ENCODE data around the gene PAWR.
"Not testable (repeated sequence)": the region's sequence is repeated elsewhere in the genome, so short reads cannot be mapped to it uniquely, and the experiment has no call there.

The PAWR gene

DNA sequence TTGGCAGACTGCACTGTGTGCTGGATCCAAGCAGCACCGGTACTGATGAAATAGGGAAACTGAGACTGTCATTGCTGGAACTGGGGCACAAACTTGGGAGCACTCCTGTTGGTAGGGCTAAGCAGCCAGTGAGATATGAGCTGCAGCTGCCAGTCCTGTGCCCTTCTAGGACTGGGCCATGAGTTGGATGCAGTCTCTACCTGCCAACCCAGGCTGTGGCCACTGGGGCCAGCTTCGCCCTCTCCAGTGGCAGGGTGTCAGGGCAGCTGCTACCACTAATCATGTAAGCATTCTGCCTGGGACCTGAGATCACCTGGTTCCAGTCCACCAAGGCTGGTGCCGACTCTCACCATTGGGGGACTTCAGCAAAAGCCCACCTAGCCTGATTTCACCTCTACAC, 121.1 kb downstream of the PAWR start:
- H3K36me3 ChIP-seq (ENCODE audit: control insufficient read depth in 5 of 5, insufficient read depth in 5 of 5, low read length in 5 of 5): peaks cover 0 to 7% (median 3%) of the 10 kb centered on the region in 5 donors
- H3K27ac ChIP-seq (ENCODE audit: low read depth, low read length): no peak overlapping the region
- H3K4me1 ChIP-seq (ENCODE audit: control insufficient read depth in 5 of 5, insufficient read depth in 5 of 5, low read length in 5 of 5): peaks cover 0 to 10% (median 1%) of the 10 kb centered on the region in 5 donors
- H3K4me3 ChIP-seq (ENCODE audit: low read depth in 1 of 5, low read length in 5 of 5): no peak overlapping the region
- peaks cover 0 to 19% (median 8%) of the 10 kb centered on the region in 5 donors for H3K9me3 ChIP-seq (ENCODE audit: control insufficient read depth in 5 of 5, low read length in 5 of 5)
- no peak overlapping the region for H3K9ac ChIP-seq (ENCODE audit: low read length in 5 of 5)
- no peaks in the 10 kb centered on the region for H3K27me3 ChIP-seq (ENCODE audit: control insufficient read depth in 5 of 5, insufficient read depth in 4 of 5, low read length in 5 of 5)

DNA sequence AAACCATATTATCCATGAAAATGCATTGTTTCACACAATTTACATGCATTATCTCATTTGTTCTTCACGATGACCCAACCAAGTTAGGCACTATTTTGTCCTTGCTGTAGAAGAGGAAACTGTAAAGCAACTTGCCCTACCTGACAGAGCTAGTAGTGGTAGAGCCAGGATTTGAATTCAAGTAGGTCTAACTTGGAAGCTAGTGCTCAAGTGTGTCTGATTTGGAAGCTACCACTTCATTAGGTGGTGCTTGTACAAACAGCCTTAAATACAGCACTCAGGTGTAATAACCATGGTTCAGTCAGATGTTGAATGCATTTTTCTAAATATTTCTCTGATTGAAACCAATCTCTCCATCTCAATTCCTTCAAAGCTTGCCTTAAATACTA, 123.6 kb downstream of the PAWR start:
- Histone ChIP-seq H3K27ac (ENCODE audit: low read depth, low read length) (no peak overlapping the region), H3K27me3 (ENCODE audit: control insufficient read depth in 5 of 5, insufficient read depth in 4 of 5, low read length in 5 of 5) (no peaks in the 10 kb centered on the region), H3K4me1 (ENCODE audit: control insufficient read depth in 5 of 5, insufficient read depth in 5 of 5, low read length in 5 of 5) (peaks cover 0 to 10% (median 1%) of the 10 kb centered on the region in 5 donors), H3K9me3 (ENCODE audit: control insufficient read depth in 5 of 5, low read length in 5 of 5) (peaks cover 0 to 4% (median 0%) of the 10 kb centered on the region in 5 donors), H3K9ac (ENCODE audit: low read length in 5 of 5) (no peak overlapping the region), H3K4me3 (ENCODE audit: low read depth in 1 of 5, low read length in 5 of 5) (no peak overlapping the region), H3K36me3 (ENCODE audit: control insufficient read depth in 5 of 5, insufficient read depth in 5 of 5, low read length in 5 of 5) (peaks cover 0 to 3% (median 0%) of the 10 kb centered on the region in 5 donors)

- Histone ChIP-seq H3K4me1 (ENCODE audit: control insufficient read depth in 5 of 5, insufficient read depth in 5 of 5, low read length in 5 of 5) (peaks cover 0 to 10% (median 1%) of the 10 kb centered on the region in 5 donors), H3K27me3 (ENCODE audit: control insufficient read depth in 5 of 5, insufficient read depth in 4 of 5, low read length in 5 of 5) (no peaks in the 10 kb centered on the region)
These were observed 124.2 kb downstream of the PAWR start for GRCh38 chr12:79566452-79567174.

GRCh38 chr12:79564727-79565350, 125.9 kb downstream of the PAWR start:
- H3K9me3 ChIP-seq (ENCODE audit: control insufficient read depth in 5 of 5, low read length in 5 of 5): peaks cover 0 to 12% (median 0%) of the 10 kb centered on the region in 5 donors
- H3K4me1 ChIP-seq (ENCODE audit: control insufficient read depth in 5 of 5, insufficient read depth in 5 of 5, low read length in 5 of 5): peaks cover 0 to 12% (median 3%) of the 10 kb centered on the region in 5 donors
- H3K9ac ChIP-seq (ENCODE audit: low read length in 5 of 5); H3K36me3 ChIP-seq (ENCODE audit: control insufficient read depth in 5 of 5, insufficient read depth in 5 of 5, low read length in 5 of 5); H3K27me3 ChIP-seq (ENCODE audit: control insufficient read depth in 5 of 5, insufficient read depth in 4 of 5, low read length in 5 of 5); H3K4me3 ChIP-seq (ENCODE audit: low read depth in 1 of 5, low read length in 5 of 5); H3K27ac ChIP-seq (ENCODE audit: low read depth, low read length): not testable (repeated sequence)

More at GRCh38 chr12:79566452-79567174, 124.2 kb downstream of the PAWR start:
- Histone ChIP-seq H3K36me3 (ENCODE audit: control insufficient read depth in 5 of 5, insufficient read depth in 5 of 5, low read length in 5 of 5) (peaks cover 0 to 3% (median 0%) of the 10 kb centered on the region in 5 donors), H3K9me3 (ENCODE audit: control insufficient read depth in 5 of 5, low read length in 5 of 5) (peaks cover 0 to 7% (median 0%) of the 10 kb centered on the region in 5 donors), H3K4me3 (ENCODE audit: low read depth in 1 of 5, low read length in 5 of 5) (no peak overlapping the region), H3K27ac (ENCODE audit: low read depth, low read length) (no peak overlapping the region), H3K9ac (ENCODE audit: low read length in 5 of 5) (no peak overlapping the region)

DNA sequence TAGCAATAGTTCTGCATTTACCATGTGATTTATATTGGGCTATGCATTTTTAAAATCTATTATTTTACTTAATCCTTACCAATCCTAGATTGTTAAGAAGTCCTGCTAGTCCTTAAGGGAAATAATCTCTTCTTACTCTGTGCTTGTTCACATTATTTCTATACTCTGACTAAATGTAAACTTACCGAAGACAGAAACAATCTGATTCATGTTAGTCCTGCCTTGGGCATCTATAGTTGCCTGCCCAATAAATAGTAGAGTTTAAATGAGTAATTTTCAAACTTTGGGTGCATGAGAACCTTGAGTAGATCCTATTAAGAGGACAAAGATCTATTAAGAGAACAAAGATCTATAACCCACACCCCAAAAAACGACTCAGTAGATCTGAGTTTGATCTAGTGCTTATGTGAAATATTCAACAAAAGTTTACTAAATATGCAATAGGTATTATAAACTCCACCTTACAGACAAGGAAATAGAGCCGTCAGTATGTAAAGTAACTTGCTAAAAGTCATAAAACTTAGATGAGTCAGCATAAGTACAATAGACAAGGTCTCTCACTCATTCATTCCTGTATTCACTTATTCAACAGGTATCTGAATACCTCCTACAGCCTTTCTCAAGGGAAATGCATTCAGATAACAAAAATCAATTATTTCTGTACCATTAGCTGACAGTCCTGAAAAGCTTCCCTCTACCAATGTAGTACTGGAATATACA, 127.6 kb downstream of the PAWR start:
- Histone ChIP-seq H3K4me3 (ENCODE audit: low read depth in 1 of 5, low read length in 5 of 5) (no peak overlapping the region), H3K9ac (ENCODE audit: low read length in 5 of 5) (no peak overlapping the region), H3K36me3 (ENCODE audit: control insufficient read depth in 5 of 5, insufficient read depth in 5 of 5, low read length in 5 of 5) (no peaks in the 10 kb centered on the region), H3K27ac (ENCODE audit: low read depth, low read length) (no peak overlapping the region), H3K4me1 (ENCODE audit: control insufficient read depth in 5 of 5, insufficient read depth in 5 of 5, low read length in 5 of 5) (peaks cover 0 to 13% (median 5%) of the 10 kb centered on the region in 5 donors), H3K27me3 (ENCODE audit: control insufficient read depth in 5 of 5, insufficient read depth in 4 of 5, low read length in 5 of 5) (no peaks in the 10 kb centered on the region), H3K9me3 (ENCODE audit: control insufficient read depth in 5 of 5, low read length in 5 of 5) (peaks cover 0 to 12% (median 0%) of the 10 kb centered on the region in 5 donors)

DNA sequence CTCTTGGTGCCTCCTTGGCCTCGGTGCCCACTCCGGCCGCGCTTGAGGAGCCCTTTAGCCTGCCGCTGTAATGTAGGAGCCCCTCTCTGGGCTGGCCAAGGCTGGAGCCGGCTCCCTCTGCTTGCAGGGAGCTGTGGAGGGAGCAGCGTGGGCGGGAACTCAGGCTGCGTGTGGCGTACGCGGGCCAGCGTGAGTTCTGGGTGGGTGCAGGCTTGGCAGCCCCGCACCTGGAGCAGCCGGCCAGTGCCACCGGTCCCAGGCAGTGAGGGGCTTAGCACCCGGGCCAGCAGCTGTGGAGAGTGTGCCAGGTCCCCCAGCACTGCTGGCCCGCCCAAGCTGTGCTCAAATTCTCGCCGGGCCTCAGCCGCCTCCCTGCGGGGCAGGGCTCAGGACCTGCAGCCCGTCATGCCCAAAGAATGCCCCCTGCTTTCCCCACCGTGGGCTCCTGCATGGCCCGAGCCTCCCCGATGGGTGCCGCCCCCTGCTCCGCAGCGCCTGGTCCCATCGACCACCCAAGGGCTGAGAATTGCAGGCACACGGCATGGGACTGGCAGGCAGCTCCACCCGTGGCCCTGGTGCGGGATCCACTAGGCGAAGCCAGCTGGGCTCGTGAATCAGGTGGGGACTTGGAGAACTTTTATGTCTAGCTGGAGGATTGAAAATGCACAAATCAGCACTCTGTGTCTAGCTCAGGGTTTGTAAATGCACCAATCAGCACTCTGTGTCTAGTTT, 129.2 kb downstream of the PAWR start:
- peaks cover 0 to 12% (median 0%) of the 10 kb centered on the region in 5 donors for H3K9me3 ChIP-seq (ENCODE audit: control insufficient read depth in 5 of 5, low read length in 5 of 5)
- no peak overlapping the region for H3K4me3 ChIP-seq (ENCODE audit: low read depth in 1 of 5, low read length in 5 of 5)
- H3K4me1 ChIP-seq (ENCODE audit: control insufficient read depth in 5 of 5, insufficient read depth in 5 of 5, low read length in 5 of 5): peaks cover 0 to 24% (median 10%) of the 10 kb centered on the region in 5 donors
- H3K9ac ChIP-seq (ENCODE audit: low read length in 5 of 5): no peak overlapping the region
- no peaks in the 10 kb centered on the region for H3K36me3 ChIP-seq (ENCODE audit: control insufficient read depth in 5 of 5, insufficient read depth in 5 of 5, low read length in 5 of 5)
- H3K27me3 ChIP-seq (ENCODE audit: control insufficient read depth in 5 of 5, insufficient read depth in 4 of 5, low read length in 5 of 5): no peaks in the 10 kb centered on the region
- no peak overlapping the region for H3K27ac ChIP-seq (ENCODE audit: low read depth, low read length)

DNA sequence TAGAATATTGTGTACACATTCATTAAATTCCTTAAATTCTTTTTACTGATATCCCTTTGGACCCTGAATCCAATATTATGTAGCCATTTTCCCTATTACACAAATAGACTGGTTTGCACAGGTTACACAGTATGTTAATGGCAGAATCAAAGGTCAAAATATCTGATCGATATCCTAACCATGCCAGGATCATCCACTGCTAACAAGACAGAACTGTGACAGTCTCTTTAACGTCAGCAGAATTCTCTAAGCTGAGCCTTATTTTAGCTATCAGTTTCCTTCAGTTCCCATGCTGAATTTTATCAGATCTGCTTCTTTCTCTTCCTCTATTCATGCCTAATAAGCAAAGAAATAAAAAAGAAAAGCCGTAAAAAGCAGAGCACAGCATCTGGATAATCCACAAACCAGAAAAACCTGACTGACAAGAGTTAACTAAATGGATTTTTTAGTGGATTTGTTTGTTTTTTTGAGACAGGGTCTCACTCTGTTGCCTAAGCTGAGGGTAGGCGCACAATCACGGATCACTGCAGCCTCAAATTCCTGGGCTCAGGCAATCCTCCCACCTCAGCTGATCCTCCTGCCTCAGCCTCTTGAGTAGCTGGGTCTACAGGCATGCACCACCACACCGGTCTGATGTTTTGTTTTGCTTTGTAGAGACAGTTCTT, 130.4 kb downstream of the PAWR start:
- Histone ChIP-seq H3K9ac (ENCODE audit: low read length in 5 of 5) (no peak overlapping the region), H3K4me3 (ENCODE audit: low read depth in 1 of 5, low read length in 5 of 5) (no peak overlapping the region), H3K27me3 (ENCODE audit: control insufficient read depth in 5 of 5, insufficient read depth in 4 of 5, low read length in 5 of 5) (no peaks in the 10 kb centered on the region), H3K36me3 (ENCODE audit: control insufficient read depth in 5 of 5, insufficient read depth in 5 of 5, low read length in 5 of 5) (no peaks in the 10 kb centered on the region), H3K27ac (ENCODE audit: low read depth, low read length) (no peak overlapping the region), H3K4me1 (ENCODE audit: control insufficient read depth in 5 of 5, insufficient read depth in 5 of 5, low read length in 5 of 5) (peaks cover 0 to 25% (median 10%) of the 10 kb centered on the region in 5 donors), H3K9me3 (ENCODE audit: control insufficient read depth in 5 of 5, low read length in 5 of 5) (peaks cover 0 to 12% (median 0%) of the 10 kb centered on the region in 5 donors)

GRCh38 chr12:79559591-79559990, 131.2 kb downstream of the PAWR start:
- Histone ChIP-seq H3K9ac (ENCODE audit: low read length in 5 of 5) (no peak overlapping the region), H3K27ac (ENCODE audit: low read depth, low read length) (no peak overlapping the region), H3K9me3 (ENCODE audit: control insufficient read depth in 5 of 5, low read length in 5 of 5) (peaks cover 0 to 12% (median 0%) of the 10 kb centered on the region in 5 donors), H3K4me1 (ENCODE audit: control insufficient read depth in 5 of 5, insufficient read depth in 5 of 5, low read length in 5 of 5) (peaks cover 0 to 25% (median 10%) of the 10 kb centered on the region in 5 donors), H3K4me3 (ENCODE audit: low read depth in 1 of 5, low read length in 5 of 5) (no peak overlapping the region), H3K27me3 (ENCODE audit: control insufficient read depth in 5 of 5, insufficient read depth in 4 of 5, low read length in 5 of 5) (no peaks in the 10 kb centered on the region), H3K36me3 (ENCODE audit: control insufficient read depth in 5 of 5, insufficient read depth in 5 of 5, low read length in 5 of 5) (no peaks in the 10 kb centered on the region)

DNA sequence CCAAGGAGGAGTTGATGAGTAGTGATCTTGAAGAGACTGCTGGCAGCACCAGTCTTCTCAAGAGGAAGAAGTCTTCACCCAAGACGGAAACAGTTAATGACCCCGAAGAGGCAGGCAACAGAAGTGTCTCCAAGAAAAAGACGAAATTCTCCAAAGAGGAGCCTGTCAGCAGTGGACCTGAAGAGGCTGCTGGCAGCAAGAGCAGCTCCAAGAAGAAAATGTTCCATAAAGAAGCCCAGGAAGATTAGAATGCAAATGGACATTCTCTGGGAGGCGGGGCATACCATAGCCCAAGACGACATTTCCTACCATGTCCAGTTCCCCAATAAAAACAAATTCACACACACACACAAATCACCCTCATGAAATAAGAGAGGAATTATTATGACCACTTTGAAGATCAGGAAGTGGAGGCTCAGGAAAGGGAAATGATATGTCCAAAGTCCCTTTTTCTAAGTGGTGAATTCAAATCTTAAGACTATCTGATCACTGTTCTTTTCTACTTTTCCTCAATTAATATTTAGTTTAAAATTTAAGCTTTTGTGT, 131.8 kb downstream of the PAWR start:
- H3K4me3 ChIP-seq (ENCODE audit: low read depth in 1 of 5, low read length in 5 of 5): no peak overlapping the region
- H3K4me1 ChIP-seq (ENCODE audit: control insufficient read depth in 5 of 5, insufficient read depth in 5 of 5, low read length in 5 of 5): peaks cover 0 to 25% (median 10%) of the 10 kb centered on the region in 5 donors
- H3K27me3 ChIP-seq (ENCODE audit: control insufficient read depth in 5 of 5, insufficient read depth in 4 of 5, low read length in 5 of 5): no peaks in the 10 kb centered on the region
- H3K27ac ChIP-seq (ENCODE audit: low read depth, low read length): peak overlapping the region; percentile 58
- H3K9me3 ChIP-seq (ENCODE audit: control insufficient read depth in 5 of 5, low read length in 5 of 5): peaks cover 0 to 12% (median 0%) of the 10 kb centered on the region in 5 donors
- H3K36me3 ChIP-seq (ENCODE audit: control insufficient read depth in 5 of 5, insufficient read depth in 5 of 5, low read length in 5 of 5): no peaks in the 10 kb centered on the region
- peak overlapping the region in 1 of 5 donors; percentile 39 for H3K9ac ChIP-seq (ENCODE audit: low read length in 5 of 5)

All from subcutaneous abdominal adipose tissue (tissue), 5 donors.